GM12873 (cell line): ENCODE results near the gene RNF19B.

Source experiments
- CTCF ChIP-seq: IDR thresholded peaks from 2 replicates; pipeline ENCODE4 v1.5.1; 2012; ENCODE audit warnings: low read depth, mild to moderate bottlenecking, moderate library complexity, low read length, control low read depth; ENCODE audit not compliant: insufficient read depth; ENCODE audit errors: missing control alignments

Gene RNF19B

GRCh38 chr1:32894681-32895080 is 69.9 kb downstream of the RNF19B start:
- TF ChIP-seq CTCF: no peak

- no peak for TF ChIP-seq CTCF
Observed at GRCh38 chr1:32894019-32894600, 70.5 kb downstream of the RNF19B start.

- TF ChIP-seq CTCF: no peak
Observed at GRCh38 chr1:32893198-32894018, 71.2 kb downstream of the RNF19B start.

DNA sequence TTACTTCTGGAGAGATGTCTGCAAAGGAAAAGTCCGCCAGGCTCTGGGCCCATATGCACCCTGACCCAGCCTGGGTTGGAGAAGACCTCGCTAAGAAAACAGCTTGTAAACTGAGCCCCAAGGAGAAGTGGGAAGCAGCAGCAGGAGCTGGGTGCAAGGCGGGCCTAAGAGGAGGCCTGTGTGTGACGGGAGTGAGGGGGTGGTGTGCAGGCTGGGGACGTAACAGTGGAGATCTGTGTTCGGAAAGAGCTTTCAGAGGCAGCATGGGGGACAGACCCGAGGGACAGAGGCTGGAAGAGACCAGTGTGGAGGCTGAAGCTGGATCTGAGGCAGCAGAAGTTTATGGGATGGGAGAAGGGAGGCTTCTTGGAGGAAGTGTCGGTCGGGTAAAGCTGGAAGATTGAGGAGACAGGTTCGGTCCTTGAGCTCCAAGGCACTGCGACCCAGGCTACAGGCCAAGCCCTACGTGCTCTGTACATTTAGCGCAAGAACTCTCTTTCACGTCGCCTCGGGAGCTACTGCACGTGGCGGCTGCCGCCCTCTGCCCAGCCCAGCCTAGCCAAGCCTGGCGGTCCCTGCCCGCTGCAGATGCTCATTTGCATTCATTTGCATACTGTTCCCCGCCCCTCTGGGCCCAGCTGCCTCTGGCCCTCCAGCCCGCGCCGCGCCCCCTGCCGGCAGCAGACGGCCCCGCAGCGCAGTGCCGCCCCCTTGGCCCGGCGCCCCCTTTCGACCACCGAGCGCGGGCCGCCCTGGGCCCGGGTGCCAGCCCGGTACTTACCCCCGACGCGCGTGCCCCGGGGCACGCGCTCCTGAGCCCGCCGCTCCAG is 72.0 kb downstream of the RNF19B start:
- TF ChIP-seq CTCF: peak; percentile 58

- TF ChIP-seq CTCF: no peak
Observed at GRCh38 chr1:32891630-32892029, 73.0 kb downstream of the RNF19B start.

GRCh38 chr1:32891241-32891570 is 73.4 kb downstream of the RNF19B start:
- TF ChIP-seq CTCF: no peak
